HG03342 (cell line): ENCODE data around the gene COA8.

Experiments
- ATAC-seq: cut with Tn5 transposase; IDR thresholded peaks from one replicate; pipeline ENCODE4 v1.9.1; 2021; ENCODE audit warnings: mild to moderate bottlenecking, moderate library complexity; ENCODE audit not compliant: unreplicated experiment

The COA8 gene

GRCh38 chr14:103535891-103536565 is 26.7 kb upstream of the COA8 start:
- no peak for ATAC-seq

GRCh38 chr14:103536693-103537092 is 26.1 kb upstream of the COA8 start:
- no peak for ATAC-seq

GRCh38 chr14:103537175-103537990 is 25.4 kb upstream of the COA8 start:
- ATAC-seq: no peak

- no peak for ATAC-seq
These were observed 24.3 kb upstream of the COA8 start for GRCh38 chr14:103538291-103539055.

- no peak for ATAC-seq
These were observed 23.5 kb upstream of the COA8 start for GRCh38 chr14:103539056-103539825.

- no peak for ATAC-seq
These were observed 21.7 kb upstream of the COA8 start for GRCh38 chr14:103540821-103541708.

GRCh38 chr14:103541709-103542604 is 20.8 kb upstream of the COA8 start:
- no peak for ATAC-seq

GRCh38 chr14:103542605-103543088 is 20.1 kb upstream of the COA8 start:
- ATAC-seq: no peak

GRCh38 chr14:103543140-103543539 is 19.6 kb upstream of the COA8 start:
- ATAC-seq: no peak

- ATAC-seq: no peak
These were observed 18.9 kb upstream of the COA8 start for GRCh38 chr14:103543721-103544387.

- ATAC-seq: no peak
These were observed 18.2 kb upstream of the COA8 start for GRCh38 chr14:103544388-103545218.

- no peak for ATAC-seq
These were observed 17.4 kb upstream of the COA8 start for GRCh38 chr14:103545219-103545914.

GRCh38 chr14:103545915-103546651 is 16.7 kb upstream of the COA8 start:
- ATAC-seq: no peak

- no peak for ATAC-seq
These were observed 15.9 kb upstream of the COA8 start for GRCh38 chr14:103546652-103547454.

- no peak for ATAC-seq
These were observed 15.3 kb upstream of the COA8 start for GRCh38 chr14:103547455-103547940.
